8988T (cell line): ENCODE data around the gene APBB2.
"Not testable (repeated sequence)": the region's sequence is repeated elsewhere in the genome, so short reads cannot be mapped to it uniquely, and the experiment has no call there.

ENCODE experiments used
- DNase-seq: peaks from one replicate; pipeline ENCODE4 v3.0.0; 2011

Gene APBB2

DNA sequence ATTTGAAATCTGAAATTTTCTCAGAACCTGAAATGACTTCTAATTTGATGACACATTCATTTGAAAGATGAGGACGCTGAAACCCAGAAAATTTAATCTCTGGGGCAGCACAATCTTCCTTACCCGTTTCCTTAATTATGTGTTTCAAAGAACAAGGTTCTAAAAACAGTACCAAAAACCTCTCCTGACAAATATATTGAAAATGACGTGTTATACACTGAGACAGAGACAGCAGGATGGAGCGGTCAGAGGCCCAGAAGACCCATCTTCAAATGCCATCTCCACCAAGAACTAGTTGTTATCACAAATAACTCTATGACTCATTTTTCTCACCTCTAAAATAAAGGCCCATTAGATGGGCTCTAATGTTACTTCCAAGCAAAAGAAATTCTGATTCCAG lies 287.3 kb downstream of the APBB2 start:
- no peak for DNase-seq

DNA sequence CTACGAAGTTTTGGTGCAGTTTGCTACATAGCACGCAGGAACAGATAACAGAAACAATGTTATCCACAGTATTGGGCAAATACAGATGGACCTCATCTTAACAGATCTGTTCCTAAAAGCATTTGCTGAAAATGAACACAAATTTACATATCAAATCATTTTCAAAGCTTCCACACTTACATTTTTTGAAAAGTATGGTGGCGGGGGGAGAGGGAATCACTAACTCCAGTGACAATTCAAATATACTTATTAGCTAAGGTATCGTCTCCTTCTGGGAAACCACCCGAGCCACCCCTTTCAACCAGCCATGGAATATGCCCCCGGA lies 289.6 kb downstream of the APBB2 start:
- DNase-seq = no peak

DNA sequence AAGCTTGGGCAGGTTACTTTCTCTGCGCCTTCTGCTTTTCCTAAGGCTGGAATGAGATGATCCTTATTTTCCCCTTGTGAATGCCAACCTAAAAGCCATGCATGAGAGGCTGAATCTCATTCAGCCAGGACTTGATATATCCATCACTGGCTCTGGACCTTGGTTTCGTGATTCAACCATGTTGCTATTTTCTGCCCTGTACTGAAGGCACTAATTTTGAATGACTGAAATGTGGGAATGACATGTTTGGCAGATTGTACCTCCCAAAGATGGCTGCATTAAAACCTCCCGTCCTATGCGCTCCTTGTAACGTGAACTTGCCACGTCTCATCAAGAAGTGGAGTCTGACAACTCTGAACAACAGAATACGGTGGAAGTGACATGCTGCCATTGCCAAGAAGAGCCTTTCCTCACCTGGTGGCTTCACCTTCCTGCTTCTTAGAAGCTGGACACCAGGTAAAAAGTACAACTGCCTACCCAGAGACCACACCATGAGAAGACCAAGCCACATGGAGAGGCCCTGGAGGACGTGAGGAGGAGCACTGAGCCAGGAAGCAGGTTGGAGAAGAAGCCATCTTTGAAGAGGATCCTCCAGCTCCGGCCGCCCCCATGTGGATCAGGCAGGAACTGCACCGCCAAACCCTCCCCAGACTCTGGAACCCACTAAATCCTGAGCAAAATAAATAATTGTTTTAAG lies 290.1 kb downstream of the APBB2 start:
- peak; percentile 54 for DNase-seq

DNA sequence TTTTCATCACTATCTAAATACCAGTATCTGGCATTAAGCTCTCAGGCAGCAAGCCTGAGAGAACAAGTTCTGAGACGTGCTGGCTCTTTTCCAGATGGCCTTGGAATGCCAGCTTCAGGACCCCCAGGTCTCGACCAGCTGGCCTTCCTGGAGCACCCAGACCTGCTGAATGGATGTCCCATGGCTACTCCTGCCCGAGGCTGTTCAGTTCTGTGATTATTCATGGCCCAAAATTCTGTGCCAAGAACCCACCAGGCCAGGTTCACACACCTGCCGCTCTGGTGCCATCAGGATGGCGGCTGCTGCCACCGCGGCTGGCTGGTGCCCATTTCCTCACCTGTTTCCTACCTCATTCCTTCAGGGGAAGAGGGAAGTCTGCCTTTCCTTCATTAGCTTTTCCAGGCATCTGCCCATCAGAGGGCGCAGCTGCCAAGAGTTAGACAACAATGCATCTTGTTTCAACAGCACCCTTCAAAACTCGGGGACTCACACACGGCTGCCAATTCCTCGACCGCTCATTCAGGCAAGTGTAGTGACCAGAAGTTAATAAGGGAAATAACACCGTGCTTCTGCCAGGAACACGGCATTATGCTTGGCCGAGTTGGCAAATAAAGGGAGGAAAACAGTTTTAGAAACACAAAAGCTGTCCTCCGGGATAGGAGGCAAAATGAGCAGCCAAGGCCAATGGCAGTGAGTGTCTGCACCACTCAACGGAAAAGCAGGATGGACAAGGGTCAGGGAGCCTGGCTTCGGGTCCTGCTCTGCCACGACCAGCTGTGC lies 290.8 kb downstream of the APBB2 start:
- DNase-seq = no peak

DNA sequence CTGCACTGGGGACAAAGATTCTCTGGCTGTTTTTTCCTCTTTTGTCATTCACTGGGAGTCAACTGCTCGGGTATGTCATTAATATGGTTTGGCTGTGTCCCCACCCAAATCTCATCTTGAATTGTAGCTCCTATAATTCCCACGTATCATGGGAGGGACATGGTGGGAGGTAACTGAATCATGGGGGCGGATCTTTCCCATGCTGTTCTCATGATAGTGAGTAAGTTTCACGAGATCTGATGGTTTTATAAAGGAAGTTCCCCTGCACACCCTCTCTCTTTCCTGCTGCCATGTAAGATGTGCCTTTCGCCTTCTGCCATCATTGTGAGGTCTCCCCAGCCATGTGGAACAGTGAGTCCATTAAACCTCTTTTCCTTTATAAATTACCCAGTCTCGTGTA lies 294.4 kb downstream of the APBB2 start:
- DNase-seq = not testable (repeated sequence)

DNA sequence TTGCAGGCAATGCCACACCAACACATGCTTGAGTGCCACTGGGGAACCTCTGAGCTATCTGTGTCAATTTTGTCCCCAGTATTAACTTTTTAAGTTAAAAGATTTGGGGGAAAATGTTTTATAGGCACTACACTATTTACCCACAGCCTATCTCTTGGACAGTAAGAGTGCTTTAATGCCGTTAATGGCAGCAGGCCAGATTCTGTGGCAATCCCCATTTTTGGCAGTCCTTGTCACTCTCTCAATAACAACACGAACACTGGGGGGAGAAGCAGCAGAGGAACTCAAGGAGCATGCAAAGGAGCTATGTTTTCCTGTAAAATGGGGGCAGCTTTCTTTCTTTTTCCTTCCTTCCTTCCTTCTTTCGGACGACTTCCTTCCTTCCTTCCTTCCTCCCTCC lies 296.0 kb downstream of the APBB2 start:
- DNase-seq = no peak

DNA sequence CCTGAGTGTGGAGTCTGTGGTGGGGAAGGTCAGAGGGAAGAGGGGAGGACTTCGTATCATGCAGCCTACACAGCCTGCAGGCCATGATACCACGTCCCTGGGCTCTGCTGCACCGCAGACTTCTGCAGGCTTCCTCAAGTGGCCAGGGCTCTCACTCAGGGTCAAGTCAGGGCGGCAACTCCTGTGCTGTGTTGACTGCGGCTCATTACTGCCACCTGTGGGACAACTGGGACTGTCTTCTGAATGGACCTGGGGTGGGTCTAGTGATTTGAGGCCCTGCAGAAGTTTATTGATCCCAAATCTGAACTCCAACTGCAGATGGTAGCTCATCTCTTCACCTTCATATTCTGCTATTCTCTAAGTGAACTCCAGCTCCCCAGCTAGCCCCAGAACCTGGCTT lies 297.5 kb downstream of the APBB2 start:
- DNase-seq = peak; percentile 37

DNA sequence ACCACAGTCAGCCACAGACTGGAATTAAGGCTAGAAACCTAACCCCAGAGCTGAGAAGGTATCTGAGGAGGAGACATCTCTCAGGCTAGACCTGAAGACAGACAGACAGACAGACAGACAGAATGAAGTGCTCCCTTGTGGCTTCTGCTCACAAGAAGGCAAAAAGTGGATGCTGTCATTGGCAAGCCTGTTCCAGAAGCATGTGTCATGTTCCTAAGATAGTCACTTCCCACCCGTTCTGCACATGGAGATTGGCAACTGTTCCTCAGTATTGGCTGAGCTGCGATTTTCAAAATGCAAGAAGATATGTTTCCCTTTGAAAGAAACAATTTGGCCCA lies 298.2 kb downstream of the APBB2 start:
- no peak for DNase-seq

DNA sequence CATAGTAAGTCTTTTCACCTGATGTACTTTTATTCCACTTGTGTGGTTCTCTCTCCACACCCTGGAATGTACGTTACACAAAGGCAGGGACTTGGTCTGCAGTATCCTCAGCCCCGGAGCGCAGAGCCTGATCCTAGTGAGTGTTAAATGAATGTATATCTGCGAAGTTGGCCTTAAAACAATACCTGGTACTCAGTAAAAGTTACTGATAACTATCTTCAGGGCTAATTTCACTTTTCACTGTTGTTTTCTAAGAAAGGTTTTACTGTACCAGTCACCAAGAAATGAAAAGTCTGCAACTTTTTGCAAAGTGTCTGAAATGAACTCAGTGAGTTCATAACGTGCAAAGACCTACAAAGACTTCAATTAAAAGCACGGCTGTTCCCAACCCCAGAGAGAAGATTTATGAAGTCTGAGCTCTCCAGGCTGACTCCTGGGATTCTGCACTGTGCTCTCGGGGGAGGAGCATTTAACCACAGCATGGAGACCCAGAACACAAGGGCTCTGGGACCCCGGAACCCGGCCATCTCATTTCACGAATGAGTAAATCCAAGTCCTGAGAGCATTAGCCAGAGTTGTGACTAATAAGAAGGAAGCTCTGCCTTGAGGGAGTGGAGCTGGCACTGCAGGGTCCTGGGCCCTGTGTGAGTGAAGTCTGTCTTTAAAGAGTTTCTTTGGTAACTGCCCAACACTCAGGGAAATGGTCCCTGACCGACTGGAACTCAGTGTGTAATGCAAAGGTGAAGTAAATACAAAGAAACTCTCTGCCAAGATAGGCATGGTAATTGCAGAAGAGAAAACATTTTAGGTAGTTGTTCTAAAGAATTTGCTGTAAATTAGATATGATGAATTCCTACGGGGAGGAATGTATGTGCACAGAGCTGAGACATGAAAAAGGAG lies 298.8 kb downstream of the APBB2 start:
- DNase-seq = no peak

DNA sequence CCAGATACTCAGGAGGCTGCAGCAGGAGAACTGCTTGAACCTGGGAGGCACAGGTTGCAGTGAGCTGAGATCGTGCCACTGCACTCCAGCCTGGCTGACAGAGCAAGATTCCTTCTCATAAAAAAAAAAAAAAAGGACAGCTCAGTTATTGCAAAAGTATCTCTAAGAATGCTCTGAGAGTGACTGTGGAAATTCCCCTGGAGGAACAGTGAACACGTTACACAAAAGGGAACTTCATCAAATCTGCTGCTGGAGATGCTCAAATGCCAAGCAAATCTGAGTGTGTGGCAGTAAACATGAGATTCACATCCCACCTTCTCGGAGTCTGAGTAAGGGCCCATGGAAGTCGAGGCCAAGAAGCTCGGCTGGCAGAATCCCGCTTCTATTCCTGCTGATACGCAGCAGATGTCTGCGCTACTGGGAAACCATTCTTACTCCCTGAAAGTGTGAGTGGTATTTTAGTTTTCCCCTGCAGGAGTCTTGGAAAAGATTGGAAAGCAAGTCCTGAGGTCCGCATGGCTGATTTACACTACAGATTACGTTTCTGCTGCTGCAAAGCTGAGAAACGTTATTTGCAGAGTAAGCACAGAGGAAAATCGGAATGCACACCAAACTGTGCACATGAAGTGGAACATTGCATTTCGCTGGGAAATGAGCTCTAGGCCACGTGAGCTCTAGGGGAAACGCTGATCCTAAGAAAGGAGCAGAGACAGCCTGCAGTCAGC lies 301.7 kb downstream of the APBB2 start:
- DNase-seq = no peak

DNA sequence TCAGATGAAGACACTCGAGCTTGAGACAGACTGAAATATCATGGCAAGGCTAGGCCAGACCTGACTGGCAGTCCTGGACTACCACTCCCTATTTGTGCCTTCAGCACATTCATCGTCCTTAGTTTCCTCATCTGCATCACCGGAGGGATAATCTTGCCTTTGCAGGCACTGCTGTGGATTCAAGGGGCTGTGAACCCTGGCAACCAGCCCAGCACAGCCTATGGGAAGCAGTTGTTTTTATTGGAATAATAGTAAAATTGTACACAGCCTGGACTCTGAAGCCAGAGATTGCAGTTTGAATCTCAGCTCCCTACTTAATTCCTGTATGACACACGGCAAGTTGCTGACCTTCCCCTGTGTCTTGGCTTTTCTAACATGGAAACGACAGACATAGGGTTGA lies 303.6 kb downstream of the APBB2 start:
- no peak for DNase-seq

DNA sequence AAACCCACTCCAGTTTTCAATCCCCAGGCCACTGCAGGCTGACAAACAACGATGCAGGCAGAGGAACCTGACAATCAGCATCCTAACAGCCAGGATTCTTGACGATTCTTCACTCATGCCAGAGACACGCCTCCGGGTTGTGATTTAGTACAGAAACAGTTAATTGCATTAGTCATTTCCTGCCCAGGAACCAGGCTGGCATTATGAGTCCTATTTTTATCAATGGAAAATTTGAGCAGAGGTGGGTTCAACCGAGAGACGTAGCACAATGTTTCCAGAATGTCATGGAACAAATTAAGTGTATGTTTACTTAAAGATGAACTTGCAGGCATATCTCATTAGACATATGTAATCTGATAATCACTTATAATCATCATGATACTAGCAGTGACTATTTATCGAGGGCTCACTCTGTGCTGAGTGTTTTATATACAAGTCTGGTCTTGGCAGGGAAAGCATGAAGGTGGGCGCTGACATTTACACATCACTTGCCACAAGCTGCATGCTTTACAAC lies 304.9 kb downstream of the APBB2 start:
- DNase-seq = no peak

DNA sequence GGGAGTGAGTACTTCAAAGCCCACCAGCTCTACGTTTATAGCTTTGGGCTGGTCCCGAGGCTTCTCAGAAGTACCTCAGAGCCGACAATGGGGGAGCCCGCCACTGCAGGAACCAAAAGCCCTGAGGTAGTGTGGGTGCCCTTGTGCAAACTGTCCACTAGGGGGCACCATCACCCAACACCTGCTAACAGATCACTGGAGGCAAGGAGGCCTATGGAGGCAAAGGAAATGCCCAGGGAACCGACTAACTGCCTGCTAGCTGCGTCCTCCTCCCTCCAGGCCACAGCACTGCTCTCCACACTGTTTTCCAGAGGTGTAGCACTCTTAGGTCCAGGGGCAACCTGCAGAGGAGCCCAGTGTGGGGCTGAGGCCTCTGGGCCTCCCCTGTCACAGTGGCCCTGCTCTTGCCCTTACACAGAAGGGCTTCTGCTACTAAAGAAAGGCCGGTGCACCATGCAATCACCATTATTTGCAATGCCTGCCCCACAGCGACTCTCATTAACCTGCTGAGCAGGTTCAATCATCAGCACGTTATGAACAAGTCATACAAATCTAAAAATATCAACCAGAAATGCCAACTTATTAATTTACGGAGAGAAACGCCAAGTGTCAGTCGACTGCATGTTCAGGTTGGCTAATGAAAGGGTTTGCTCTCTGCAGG lies 305.5 kb downstream of the APBB2 start:
- DNase-seq = peak; percentile 61

DNA sequence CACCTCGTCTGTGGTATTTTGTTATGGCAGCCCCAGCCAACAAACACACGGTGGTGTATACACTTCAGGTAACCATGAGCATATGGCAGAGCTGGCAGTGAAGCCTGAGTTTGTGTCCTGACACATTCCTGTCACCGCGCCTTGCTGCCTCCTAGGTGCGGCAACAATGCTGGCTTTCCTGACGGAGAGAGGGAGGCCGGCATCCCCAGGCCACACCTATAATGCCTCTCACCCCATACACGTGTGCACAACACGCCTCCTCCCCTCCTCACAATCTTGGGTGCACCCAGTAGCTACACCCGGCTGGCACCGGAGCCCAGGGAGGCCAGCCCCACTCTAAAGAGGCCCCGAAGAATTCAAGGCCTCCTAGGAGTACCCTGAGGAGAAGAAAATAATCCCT lies 306.0 kb downstream of the APBB2 start:
- no peak for DNase-seq

DNA sequence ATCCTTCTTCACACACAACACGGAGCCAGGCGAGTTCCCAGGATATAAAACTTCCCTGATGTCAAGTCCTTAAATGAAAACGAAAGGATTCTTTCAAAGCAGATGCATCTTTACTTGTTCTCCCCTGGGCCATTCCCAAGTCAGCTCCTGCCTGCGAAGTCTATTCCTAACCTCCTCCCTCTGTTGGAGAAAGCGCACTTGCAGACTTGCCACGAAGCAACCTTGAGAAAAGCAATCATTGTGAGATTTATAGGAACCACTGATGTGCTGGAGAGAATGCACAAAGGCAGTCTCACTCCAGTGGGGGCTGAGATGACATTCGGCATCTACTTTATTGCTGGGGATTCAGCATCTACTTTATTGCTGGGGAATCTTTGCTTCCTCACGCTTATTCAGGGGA lies 308.9 kb downstream of the APBB2 start:
- no peak for DNase-seq

DNA sequence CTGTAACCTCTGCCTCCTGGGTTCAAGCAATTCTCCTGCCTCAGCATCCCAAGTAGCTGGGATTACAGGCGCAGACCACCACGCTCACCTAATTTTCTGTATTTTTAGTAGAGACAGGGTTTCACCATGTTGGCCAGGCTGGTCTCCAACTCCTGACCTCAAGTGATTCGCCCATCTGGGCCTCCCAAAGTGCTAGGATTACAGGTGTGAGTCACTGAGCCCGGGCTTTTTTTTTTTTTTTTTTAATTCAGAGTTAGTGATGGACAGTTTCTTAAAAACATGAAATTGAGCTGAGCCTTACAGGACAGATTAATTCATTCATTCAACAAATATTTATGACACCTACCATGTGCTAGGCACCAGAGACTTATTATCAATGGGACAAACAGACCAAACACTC lies 313.8 kb downstream of the APBB2 start:
- not testable (repeated sequence) for DNase-seq

DNA sequence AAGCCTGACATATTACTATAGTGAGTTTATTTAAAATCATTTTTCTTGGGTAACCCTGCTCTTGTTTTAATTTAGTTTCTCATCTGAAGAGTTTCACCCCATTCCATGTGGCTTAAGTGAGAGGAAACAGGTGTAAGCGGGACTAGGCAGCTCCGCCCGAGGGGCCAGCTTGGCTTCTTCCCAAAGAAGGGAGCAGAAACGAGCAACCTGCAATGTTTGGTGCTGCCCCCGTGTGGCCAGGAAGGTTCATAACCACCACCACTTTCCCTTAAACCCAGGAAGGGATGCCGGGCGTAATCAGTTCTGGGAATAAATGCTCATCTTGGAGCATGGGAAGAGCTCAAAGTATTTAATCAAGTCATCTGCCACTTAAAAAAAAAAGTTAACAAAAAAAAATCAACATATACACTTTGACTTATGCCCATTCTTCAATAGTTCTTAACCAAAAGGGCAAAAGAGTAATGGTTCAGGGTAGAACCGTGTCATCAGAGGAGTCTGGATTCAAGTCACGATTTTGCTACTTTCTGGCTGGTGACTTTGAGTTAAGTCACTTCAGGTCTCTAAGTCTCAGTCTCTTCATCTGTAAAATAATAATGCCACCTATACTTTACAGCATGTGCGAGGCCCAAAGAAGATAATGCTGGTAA lies 316.7 kb downstream of the APBB2 start:
- DNase-seq = peak; percentile 71

DNA sequence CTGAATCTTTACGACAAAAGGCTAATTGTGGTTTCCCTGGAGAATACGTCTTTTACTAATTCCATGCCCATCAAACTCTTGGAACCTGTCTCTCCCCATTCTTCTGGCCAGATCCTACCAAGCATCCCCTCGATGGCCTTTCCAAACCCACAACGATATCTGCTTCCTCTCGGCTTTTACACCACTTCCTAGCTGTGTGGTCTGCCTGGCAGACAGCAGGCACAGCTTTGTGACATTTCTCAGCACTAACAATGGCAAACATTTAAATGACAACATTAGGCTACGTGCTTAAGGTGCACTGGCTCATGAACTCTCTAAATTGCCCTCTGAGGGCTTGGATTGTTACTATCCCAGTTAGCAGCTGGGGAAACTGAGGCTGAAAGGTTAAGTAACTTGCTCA lies 323.6 kb downstream of the APBB2 start:
- no peak for DNase-seq

DNA sequence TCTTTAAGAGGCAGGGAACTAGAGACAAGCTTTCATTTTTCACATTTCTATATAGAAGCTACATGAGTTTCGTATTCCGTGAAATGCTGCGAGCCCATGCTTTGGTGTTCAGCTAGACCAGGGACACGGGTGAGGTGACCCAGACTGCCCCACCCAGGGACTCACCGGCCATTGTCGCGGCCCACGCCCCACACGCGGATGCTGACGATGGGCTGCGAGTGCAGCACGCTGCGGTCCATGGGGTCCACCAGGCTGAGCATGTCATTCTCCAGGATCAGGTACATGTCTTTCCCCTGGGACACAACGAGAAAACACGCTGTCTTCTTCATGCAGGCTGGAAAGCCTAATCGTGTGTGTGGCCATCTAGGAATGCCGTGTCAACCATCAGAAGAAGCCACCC lies 324.1 kb downstream of the APBB2 start:
- DNase-seq = no peak

DNA sequence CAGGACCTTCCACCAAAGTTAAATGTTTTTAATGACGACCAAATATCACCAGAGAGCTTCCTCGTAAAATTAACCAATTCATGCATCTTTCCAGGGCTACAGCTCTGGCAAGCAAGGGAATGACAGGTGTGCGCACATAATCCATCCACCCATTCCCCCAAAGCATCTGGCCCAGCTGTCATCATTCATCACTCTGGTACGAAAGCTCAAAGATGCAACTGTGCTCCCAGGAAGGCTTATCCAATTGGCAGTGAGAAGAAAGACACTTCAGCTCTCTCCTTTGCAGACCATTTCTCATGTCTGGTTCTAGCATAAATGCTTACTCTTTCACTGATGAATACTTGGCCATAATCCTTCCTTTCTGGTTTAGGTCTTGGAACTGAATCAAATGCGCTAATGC lies 325.4 kb downstream of the APBB2 start:
- DNase-seq = no peak

DNA sequence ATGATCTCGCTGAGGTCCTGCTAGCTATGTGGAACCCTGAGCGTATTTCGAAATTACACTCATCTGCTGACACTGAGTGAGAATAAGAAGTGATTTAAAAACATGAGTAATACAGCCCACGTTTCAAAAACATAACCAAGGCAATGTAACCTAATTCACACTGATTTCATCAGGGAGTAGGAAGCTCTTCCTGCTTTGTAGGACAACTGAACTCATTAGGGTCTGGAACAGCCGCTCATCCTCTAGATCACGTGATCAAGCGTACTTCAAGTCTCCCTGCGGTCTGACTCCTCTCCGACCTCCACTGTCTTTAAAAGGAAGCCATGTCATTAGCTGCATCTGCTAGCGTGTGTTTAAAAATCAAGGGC lies 326.6 kb downstream of the APBB2 start:
- no peak for DNase-seq
